ENCODE measurements around the gene CHST11. TPM values are rescaled to one million over a fixed set of nuclear protein-coding genes. Genes with fewer than 3 reads are reported as not detected.
"Not testable (repeated sequence)": the region's sequence is repeated elsewhere in the genome, so short reads cannot be mapped to it uniquely, and the experiment has no call there.

CHST11 gene
- total RNA-seq, 2 experiments from 2014 or later = 53.4 to 53.6 TPM

GRCh38 chr12:104562763-104563162 lies 106.0 kb downstream of the CHST11 start:
- Histone ChIP-seq H3K9me3 (ENCODE audit: control insufficient read depth in 1 of 2, insufficient read depth in 1 of 2, low read length in 2 of 2) (peaks cover 0 to 10% of the 10 kb centered on the region in 2 experiments), H3K4me3 (ENCODE audit: low read length) (no peak overlapping the region), H3K27me3 (ENCODE audit: control insufficient read depth in 1 of 2, insufficient read depth in 2 of 2, low read length in 2 of 2) (no peaks in the 10 kb centered on the region), H3K27ac (ENCODE audit: low read depth in 1 of 2, low read length in 2 of 2) (no peak overlapping the region), H3K36me3 (ENCODE audit: insufficient read depth, low read length) (peaks cover 8% of the 10 kb centered on the region), H3K4me1 (ENCODE audit: insufficient read depth, low read length) (peaks cover 14% of the 10 kb centered on the region)
- DNase-seq (no peak), ATAC-seq (ENCODE audit: poor library complexity) (no peak)
- peaks cover 6% of the 10 kb centered on the region for H3K9me3 Mint-ChIP-seq
- H3K27me3 Mint-ChIP-seq = no peaks in the 10 kb centered on the region
- H3K36me3 Mint-ChIP-seq (ENCODE audit: low read depth) = peaks cover 51% of the 10 kb centered on the region
- no peak overlapping the region for H3K4me3 Mint-ChIP-seq
- H3K27ac Mint-ChIP-seq = no peak overlapping the region
- POLR2A ChIA-PET = no interaction called here
- H3K4me1 Mint-ChIP-seq (ENCODE audit: low read depth) = peaks cover 35% of the 10 kb centered on the region
- intact Hi-C loops (cut with DNase I, micrococcal nuclease) = no loop called here
- no peak for TF ChIP-seq CTCF (IDR thresholded peaks at IDR 0.05)
- CTCF ChIA-PET = no interaction called here

- H3K9me3 ChIP-seq (ENCODE audit: control insufficient read depth in 1 of 2, insufficient read depth in 1 of 2, low read length in 2 of 2); H3K27ac ChIP-seq (ENCODE audit: low read depth in 1 of 2, low read length in 2 of 2); H3K4me3 ChIP-seq (ENCODE audit: low read length); H3K27me3 Mint-ChIP-seq; H3K27ac Mint-ChIP-seq; CTCF ChIA-PET; H3K9me3 Mint-ChIP-seq; H3K36me3 ChIP-seq (ENCODE audit: insufficient read depth, low read length); H3K27me3 ChIP-seq (ENCODE audit: control insufficient read depth in 1 of 2, insufficient read depth in 2 of 2, low read length in 2 of 2); DNase-seq; ATAC-seq (ENCODE audit: poor library complexity); POLR2A ChIA-PET; H3K4me3 Mint-ChIP-seq: not testable (repeated sequence)
- intact Hi-C loops (cut with DNase I, micrococcal nuclease) = loop anchor here in 1 of 2 experiments (2.0 kb wide), 1 partner anchor 38 kb away; no protein-coding TSS in a partner anchor
- H3K36me3 Mint-ChIP-seq (ENCODE audit: low read depth) = peaks cover 51% of the 10 kb centered on the region
- H3K4me1 ChIP-seq (ENCODE audit: insufficient read depth, low read length) = peaks cover 27% of the 10 kb centered on the region
- peaks cover 54% of the 10 kb centered on the region for H3K4me1 Mint-ChIP-seq (ENCODE audit: low read depth)
Measured at GRCh38 chr12:104564662-104565061, 107.9 kb downstream of the CHST11 start.

- no peak overlapping the region for H3K4me3 ChIP-seq (ENCODE audit: low read length)
- H3K36me3 Mint-ChIP-seq (ENCODE audit: low read depth) = peaks cover 46% of the 10 kb centered on the region
- intact Hi-C loops (cut with DNase I, micrococcal nuclease) = loop anchor here in 1 of 2 experiments (2.0 kb wide), 1 partner anchor 37 kb away; no protein-coding TSS in a partner anchor
- CTCF ChIA-PET = no interaction called here
- ATAC-seq (ENCODE audit: poor library complexity) (no peak), DNase-seq (no peak)
- no peaks in the 10 kb centered on the region for H3K27me3 ChIP-seq (ENCODE audit: control insufficient read depth in 1 of 2, insufficient read depth in 2 of 2, low read length in 2 of 2)
- H3K4me1 Mint-ChIP-seq (ENCODE audit: low read depth) = peaks cover 56% of the 10 kb centered on the region
- peaks cover 0 to 10% of the 10 kb centered on the region in 2 experiments for H3K9me3 ChIP-seq (ENCODE audit: control insufficient read depth in 1 of 2, insufficient read depth in 1 of 2, low read length in 2 of 2)
- no peak for TF ChIP-seq CTCF (IDR thresholded peaks at IDR 0.05)
- POLR2A ChIA-PET = no interaction called here
- H3K4me3 Mint-ChIP-seq = no peak overlapping the region
- H3K36me3 ChIP-seq (ENCODE audit: insufficient read depth, low read length) = peaks cover 8% of the 10 kb centered on the region
- H3K27me3 Mint-ChIP-seq = no peaks in the 10 kb centered on the region
- peaks cover 36% of the 10 kb centered on the region for H3K4me1 ChIP-seq (ENCODE audit: insufficient read depth, low read length)
- H3K27ac ChIP-seq (ENCODE audit: low read depth in 1 of 2, low read length in 2 of 2) = no peak overlapping the region
- peaks cover 6% of the 10 kb centered on the region for H3K9me3 Mint-ChIP-seq
- no peak overlapping the region for H3K27ac Mint-ChIP-seq
Measured at GRCh38 chr12:104565606-104566243, 109.0 kb downstream of the CHST11 start.

All from CD4-positive, alpha-beta T cell (primary cell).